Measurements from ENCODE around the gene MAP4K2.

DNA sequence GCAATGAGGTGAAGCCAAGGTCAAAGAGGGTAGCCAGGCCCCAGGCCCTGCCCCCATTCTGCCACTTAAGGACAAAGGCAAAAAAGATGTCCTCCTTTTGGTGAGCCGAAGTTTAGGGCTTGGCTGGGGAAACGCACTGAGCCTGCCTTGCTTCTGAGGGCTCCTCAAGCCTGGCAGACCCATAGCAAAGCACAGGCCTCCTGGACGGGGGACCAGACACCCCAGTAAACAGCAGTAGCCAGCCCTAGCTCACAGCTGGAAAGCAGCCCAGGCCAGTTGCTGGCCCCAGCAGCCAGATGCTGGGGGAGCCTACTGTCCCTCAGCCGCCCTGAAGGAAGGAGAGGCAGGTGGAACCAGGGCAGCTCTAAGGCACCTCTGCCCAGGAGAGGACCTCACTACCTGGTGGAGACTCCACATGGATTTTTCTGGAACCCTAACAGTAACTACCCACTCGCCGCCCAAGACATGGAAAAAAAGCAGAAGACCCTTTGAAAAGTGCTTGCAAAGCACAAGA, 39.4 kb downstream of the MAP4K2 start:
- TF ChIP-seq, protein P1, sequence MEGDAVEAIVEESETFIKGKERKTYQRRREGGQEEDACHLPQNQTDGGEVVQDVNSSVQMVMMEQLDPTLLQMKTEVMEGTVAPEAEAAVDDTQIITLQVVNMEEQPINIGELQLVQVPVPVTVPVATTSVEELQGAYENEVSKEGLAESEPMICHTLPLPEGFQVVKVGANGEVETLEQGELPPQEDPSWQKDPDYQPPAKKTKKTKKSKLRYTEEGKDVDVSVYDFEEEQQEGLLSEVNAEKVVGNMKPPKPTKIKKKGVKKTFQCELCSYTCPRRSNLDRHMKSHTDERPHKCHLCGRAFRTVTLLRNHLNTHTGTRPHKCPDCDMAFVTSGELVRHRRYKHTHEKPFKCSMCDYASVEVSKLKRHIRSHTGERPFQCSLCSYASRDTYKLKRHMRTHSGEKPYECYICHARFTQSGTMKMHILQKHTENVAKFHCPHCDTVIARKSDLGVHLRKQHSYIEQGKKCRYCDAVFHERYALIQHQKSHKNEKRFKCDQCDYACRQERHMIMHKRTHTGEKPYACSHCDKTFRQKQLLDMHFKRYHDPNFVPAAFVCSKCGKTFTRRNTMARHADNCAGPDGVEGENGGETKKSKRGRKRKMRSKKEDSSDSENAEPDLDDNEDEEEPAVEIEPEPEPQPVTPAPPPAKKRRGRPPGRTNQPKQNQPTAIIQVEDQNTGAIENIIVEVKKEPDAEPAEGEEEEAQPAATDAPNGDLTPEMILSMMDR (conservative IDR thresholded peaks at IDR 0.05), result no peak
- no peak for TF ChIP-seq EZH2 (IDR thresholded peaks at IDR 0.05; ENCODE audit: low read depth)
